ENCODE results near the gene LY6G6D. TPM values are rescaled to one million over a fixed set of nuclear protein-coding genes. Genes with fewer than 3 reads are reported as not detected.

The LY6G6D gene

DNA sequence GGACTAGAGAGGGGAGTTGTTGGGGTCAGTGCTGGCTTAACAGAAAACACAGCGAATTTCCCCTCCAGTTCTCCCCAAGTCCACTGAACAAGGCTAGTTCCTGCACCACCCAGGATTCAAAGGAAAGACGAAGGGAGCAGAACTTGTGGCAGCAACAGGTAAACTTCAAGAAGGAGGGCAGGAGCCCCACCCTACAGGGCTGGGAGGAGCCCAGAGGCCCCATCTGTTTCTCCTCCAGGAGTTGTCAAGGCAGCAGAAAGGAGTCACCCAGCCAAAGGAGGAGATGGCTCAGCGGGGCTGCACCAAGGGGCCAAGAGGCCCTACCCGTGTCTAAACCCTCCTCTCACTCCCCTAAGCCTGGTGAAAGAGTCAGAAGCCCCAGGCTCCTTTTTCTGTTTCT is 49.0 kb downstream of the LY6G6D start:
- Histone ChIP-seq H3K79me1 (ENCODE audit: low read length) (no peaks in the 10 kb centered on the region), H3K56ac (ENCODE audit: low read length) (no peak overlapping the region), H3K79me2 (ENCODE audit: control insufficient read depth, insufficient read depth, low read length) (no peaks in the 10 kb centered on the region), H3K4me1 (ENCODE audit: control insufficient read depth, low read depth, low read length) (peaks cover 5% of the 10 kb centered on the region), H3K4me2 (ENCODE audit: low read length) (no peak overlapping the region), H2BK120ac (ENCODE audit: low read depth, low read length) (no peak overlapping the region), H2BK5ac (ENCODE audit: low read length) (no peak overlapping the region), H4K5ac (ENCODE audit: low read length) (no peak overlapping the region), H3K4ac (ENCODE audit: low read depth, low read length) (no peak overlapping the region), H3K27me3 (ENCODE audit: insufficient read depth, low read length, poor library complexity) (no peaks in the 10 kb centered on the region), H3K18ac (ENCODE audit: low read length) (no peak overlapping the region), H3K4me3 (ENCODE audit: low read length) (no peak overlapping the region), H3K27ac (ENCODE audit: low read depth, low read length) (no peak overlapping the region), H2AK5ac (ENCODE audit: low read length) (no peak overlapping the region), H4K8ac (ENCODE audit: low read depth, low read length) (no peak overlapping the region), H2BK15ac (replicated peaks; ENCODE audit: low read depth) (no peak overlapping the region), H3K9ac (ENCODE audit: low read length) (no peak overlapping the region), H3K36me3 (ENCODE audit: control insufficient read depth, insufficient read depth, low read length) (no peaks in the 10 kb centered on the region), H3K23ac (ENCODE audit: low read length) (no peak overlapping the region)
- no CpG with 5 or more reads among the region's 4 CpGs for WGBS (ENCODE audit: extremely low coverage, insufficient coverage, low lambda C conversion rate)
- no peak for DNase-seq

DNA sequence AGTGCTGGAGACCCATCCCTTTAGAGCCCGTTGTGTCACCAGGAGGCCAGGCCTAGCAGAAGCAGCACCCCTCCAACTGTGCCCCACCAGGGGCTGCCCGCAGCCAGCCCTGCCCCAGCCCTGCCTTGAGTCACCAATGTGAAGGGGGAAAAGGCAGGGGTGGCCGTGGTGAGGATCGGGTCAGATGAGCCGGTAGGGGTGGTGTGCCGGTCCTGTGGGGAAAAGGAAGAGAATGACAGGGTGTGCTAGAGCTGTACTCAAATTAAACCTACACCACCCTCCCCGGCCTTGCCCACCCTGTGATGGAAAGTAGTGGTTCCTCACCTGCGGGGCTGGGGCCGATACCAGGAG is 50.4 kb downstream of the LY6G6D start:
- Histone ChIP-seq H3K36me3 (ENCODE audit: control insufficient read depth, insufficient read depth, low read length) (no peaks in the 10 kb centered on the region), H3K4me3 (ENCODE audit: low read length) (no peak overlapping the region), H4K8ac (ENCODE audit: low read depth, low read length) (no peak overlapping the region), H2BK120ac (ENCODE audit: low read depth, low read length) (no peak overlapping the region), H3K27ac (ENCODE audit: low read depth, low read length) (no peak overlapping the region), H2BK15ac (replicated peaks; ENCODE audit: low read depth) (no peak overlapping the region), H3K23ac (ENCODE audit: low read length) (no peak overlapping the region), H2BK5ac (ENCODE audit: low read length) (no peak overlapping the region), H3K79me1 (ENCODE audit: low read length) (no peaks in the 10 kb centered on the region), H3K4me1 (ENCODE audit: control insufficient read depth, low read depth, low read length) (peaks cover 5% of the 10 kb centered on the region), H3K27me3 (ENCODE audit: insufficient read depth, low read length, poor library complexity) (no peaks in the 10 kb centered on the region), H3K4ac (ENCODE audit: low read depth, low read length) (no peak overlapping the region), H2AK5ac (ENCODE audit: low read length) (no peak overlapping the region), H3K18ac (ENCODE audit: low read length) (no peak overlapping the region), H3K56ac (ENCODE audit: low read length) (peak overlapping the region; percentile 49), H3K4me2 (ENCODE audit: low read length) (no peak overlapping the region), H3K79me2 (ENCODE audit: control insufficient read depth, insufficient read depth, low read length) (no peaks in the 10 kb centered on the region), H4K5ac (ENCODE audit: low read length) (no peak overlapping the region), H3K9ac (ENCODE audit: low read length) (no peak overlapping the region)
- DNase-seq: no peak
- no CpG with 5 or more reads among the region's 9 CpGs for WGBS (ENCODE audit: extremely low coverage, insufficient coverage, low lambda C conversion rate)

DNA sequence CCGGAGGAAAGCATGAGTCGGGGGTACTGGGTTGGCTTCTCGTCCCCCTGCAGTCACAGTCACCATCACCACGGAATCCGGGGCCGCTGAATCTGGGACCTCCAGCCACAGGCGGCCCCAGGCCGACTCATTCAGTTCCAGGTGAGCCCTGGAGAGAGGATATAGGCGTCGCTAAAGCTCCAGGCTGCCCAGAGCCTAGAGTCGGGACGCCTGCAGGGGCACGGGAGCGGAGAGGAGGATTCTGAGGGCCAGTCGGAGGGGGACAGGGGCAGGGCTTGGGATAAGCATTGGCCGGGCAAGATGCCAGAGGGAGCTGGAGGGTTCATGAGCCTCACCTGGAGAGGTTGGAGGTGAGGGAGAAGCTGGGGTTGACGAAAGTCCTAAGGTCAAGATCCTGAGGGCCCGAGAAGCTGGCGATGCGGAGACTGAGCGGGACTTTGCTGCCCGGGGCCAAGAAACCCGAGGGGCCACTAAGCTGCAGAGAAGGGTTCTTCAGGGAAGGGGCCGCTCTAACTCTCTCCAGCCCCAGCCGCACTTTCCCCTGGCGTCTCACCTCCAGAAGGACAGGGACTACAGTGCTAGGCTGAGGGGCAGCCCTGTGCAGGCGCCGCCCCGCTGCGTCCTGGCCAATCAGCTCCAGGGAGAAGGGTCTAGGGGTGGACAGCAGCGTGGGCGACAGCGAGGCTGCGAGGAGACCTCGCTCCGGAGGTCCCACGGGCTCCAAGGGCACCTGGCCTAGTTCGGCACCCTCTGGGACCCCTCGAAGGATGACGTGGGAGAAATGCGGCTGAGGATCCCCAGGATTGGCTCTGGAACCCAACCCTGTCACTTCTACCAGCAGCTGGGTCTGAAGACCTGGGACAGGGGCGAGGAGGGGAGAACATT is 51.0 kb downstream of the LY6G6D start:
- Histone ChIP-seq H3K4ac (ENCODE audit: low read depth, low read length) (no peak overlapping the region), H4K5ac (ENCODE audit: low read length) (no peak overlapping the region), H2BK15ac (replicated peaks; ENCODE audit: low read depth) (no peak overlapping the region), H2BK5ac (ENCODE audit: low read length) (no peak overlapping the region), H3K4me1 (ENCODE audit: control insufficient read depth, low read depth, low read length) (peaks cover 5% of the 10 kb centered on the region), H3K79me2 (ENCODE audit: control insufficient read depth, insufficient read depth, low read length) (no peaks in the 10 kb centered on the region), H3K9ac (ENCODE audit: low read length) (peak overlapping the region; percentile 56), H3K23ac (ENCODE audit: low read length) (no peak overlapping the region), H3K27ac (ENCODE audit: low read depth, low read length) (no peak overlapping the region), H3K18ac (ENCODE audit: low read length) (no peak overlapping the region), H4K8ac (ENCODE audit: low read depth, low read length) (no peak overlapping the region), H3K56ac (ENCODE audit: low read length) (peak overlapping the region; percentile 72), H3K4me3 (ENCODE audit: low read length) (no peak overlapping the region), H2BK120ac (ENCODE audit: low read depth, low read length) (no peak overlapping the region), H3K4me2 (ENCODE audit: low read length) (peak overlapping the region; percentile 21), H3K79me1 (ENCODE audit: low read length) (no peaks in the 10 kb centered on the region), H3K27me3 (ENCODE audit: insufficient read depth, low read length, poor library complexity) (no peaks in the 10 kb centered on the region), H3K36me3 (ENCODE audit: control insufficient read depth, insufficient read depth, low read length) (no peaks in the 10 kb centered on the region), H2AK5ac (ENCODE audit: low read length) (no peak overlapping the region)
- WGBS (ENCODE audit: extremely low coverage, insufficient coverage, low lambda C conversion rate): no CpG with 5 or more reads among the region's 42 CpGs
- peak; percentile 76 for DNase-seq

DNA sequence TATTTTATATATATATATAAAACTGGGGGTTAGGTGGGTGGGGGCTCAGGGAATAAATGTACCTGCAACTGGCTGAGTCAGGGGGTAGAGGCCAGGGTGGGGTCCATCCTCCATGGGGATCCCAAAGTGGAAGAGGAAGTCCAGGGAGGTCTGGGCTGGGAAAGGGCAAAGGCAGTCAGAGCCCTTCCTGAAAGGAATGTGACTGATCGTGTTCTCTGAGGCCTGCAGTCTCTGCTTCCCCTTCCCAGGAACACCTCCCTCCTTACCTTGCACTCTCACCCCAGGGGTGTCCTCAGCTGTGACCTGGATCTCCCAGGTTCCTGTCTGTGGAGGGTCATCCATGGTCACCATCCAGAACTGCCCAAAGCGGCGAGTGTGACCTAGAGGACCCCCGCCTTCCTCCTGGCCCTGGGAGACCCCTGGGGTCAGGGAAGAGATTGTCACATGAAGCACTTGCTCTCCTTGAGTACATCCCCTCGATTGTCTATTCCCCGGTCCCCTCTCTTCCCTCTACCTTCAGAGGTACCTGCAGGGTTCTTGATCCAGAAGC is 52.0 kb downstream of the LY6G6D start:
- H3K79me2 ChIP-seq (ENCODE audit: control insufficient read depth, insufficient read depth, low read length): no peaks in the 10 kb centered on the region
- no peak overlapping the region for H2AK5ac ChIP-seq (ENCODE audit: low read length)
- no peak overlapping the region for H3K27ac ChIP-seq (ENCODE audit: low read depth, low read length)
- no peak overlapping the region for H4K5ac ChIP-seq (ENCODE audit: low read length)
- DNase-seq: peak; percentile 42
- no peak overlapping the region for H3K18ac ChIP-seq (ENCODE audit: low read length)
- H3K79me1 ChIP-seq (ENCODE audit: low read length): no peaks in the 10 kb centered on the region
- H3K36me3 ChIP-seq (ENCODE audit: control insufficient read depth, insufficient read depth, low read length): no peaks in the 10 kb centered on the region
- whole genome bisulfite sequencing (ENCODE audit: extremely low coverage, insufficient coverage, low lambda C conversion rate): no CpG with 5 or more reads among the region's 6 CpGs
- no peak overlapping the region for H3K4me3 ChIP-seq (ENCODE audit: low read length)
- H2BK5ac ChIP-seq (ENCODE audit: low read length): no peak overlapping the region
- no peaks in the 10 kb centered on the region for H3K27me3 ChIP-seq (ENCODE audit: insufficient read depth, low read length, poor library complexity)
- peaks cover 5% of the 10 kb centered on the region for H3K4me1 ChIP-seq (ENCODE audit: control insufficient read depth, low read depth, low read length)
- no peak overlapping the region for H4K8ac ChIP-seq (ENCODE audit: low read depth, low read length)
- no peak overlapping the region for H3K4ac ChIP-seq (ENCODE audit: low read depth, low read length)
- H3K56ac ChIP-seq (ENCODE audit: low read length): no peak overlapping the region
- H2BK15ac ChIP-seq (replicated peaks; ENCODE audit: low read depth): no peak overlapping the region
- no peak overlapping the region for H3K9ac ChIP-seq (ENCODE audit: low read length)
- no peak overlapping the region for H3K4me2 ChIP-seq (ENCODE audit: low read length)
- no peak overlapping the region for H2BK120ac ChIP-seq (ENCODE audit: low read depth, low read length)
- H3K23ac ChIP-seq (ENCODE audit: low read length): no peak overlapping the region

Small RNAs within 50 kb of the gene (small RNA-seq; reads per million reads assigned to genes)
- gene LY6G6D (ENCODE audit: insufficient read depth) (not detected), gene MIR4646 (ENCODE audit: insufficient read depth) (not detected), gene MSH5-SAPCD1 (ENCODE audit: insufficient read depth) (not detected), gene RNU6-850P (ENCODE audit: insufficient read depth) (not detected), gene SAPCD1 (ENCODE audit: insufficient read depth) (not detected)

Data from mesendoderm (in vitro differentiated cells).